Breast epithelium (tissue), 4 donors: ENCODE results near the gene BCAS3. TPM values are rescaled to one million over a fixed set of nuclear protein-coding genes. Genes with fewer than 3 reads are reported as not detected.

Source experiments
- DNase-seq, 2 donors: peaks; one replicate each; pipeline ENCODE4 v3.0.0-alpha.2; 2019; ENCODE audit warnings: low spot score in 2 of 2
- H3K27ac ChIP-seq, 2 donors: fragments of 200-600 bp; sonication (generic) in 1 of 2; one replicate each; pipeline ENCODE4 v1.5.1; 2016 to 2019; ENCODE audit warnings: mild to moderate bottlenecking in 1 of 2
- H3K27me3 ChIP-seq, 2 donors: fragments of 200-600 bp; sonication (generic) in 1 of 2; one replicate each; pipeline versions ENCODE4 v1.5.1 to v1.6.0; 2017 to 2019; ENCODE audit warnings: control low read depth in 1 of 2, mild to moderate bottlenecking in 1 of 2
- H3K36me3 ChIP-seq: fragments of 200-600 bp; one replicate; pipeline ENCODE4 v1.5.1; 2019
- H3K4me1 ChIP-seq, 2 donors: fragments of 200-600 bp; sonication (generic); one replicate each; pipeline ENCODE4 v1.5.1; 2016 to 2019; ENCODE audit warnings: control low read depth in 1 of 2
- H3K4me3 ChIP-seq, 3 donors: fragments of 200-600 bp; sonication (generic); 1 replicate in 2 of 3; 2 replicates in 1 of 3; pipeline ENCODE4 v1.5.1; 2016 to 2019; ENCODE audit warnings: mild to moderate bottlenecking in 3 of 3, moderate library complexity in 2 of 3
- H3K9me3 ChIP-seq, 2 donors: fragments of 200-600 bp; sonication (generic) in 1 of 2; one replicate each; pipeline ENCODE4 v1.5.1; 2016 to 2019; ENCODE audit warnings: control low read depth in 1 of 2
- POLR2A ChIP-seq: fragments of 450-650 bp; IDR thresholded peaks from one replicate; pipeline ENCODE4 v1.6.1; 2016; ENCODE audit warnings: antibody characterized with exemption, mild to moderate bottlenecking, moderate library complexity
- POLR2AphosphoS5 ChIP-seq, 3 donors: sonication (generic); formaldehyde crosslinking; IDR thresholded peaks; one replicate each; pipeline ENCODE4 v1.6.1; 2017; ENCODE audit warnings: antibody characterized with exemption in 3 of 3
- intact Hi-C: fragments of 100-400 bp; cut with DNase I; formaldehyde crosslinking; loops from one replicate; pipeline ENCODE4 v1.15.1; 2023; ENCODE audit warnings: low total_unique reads
- total RNA-seq, 3 donors: library from RNA; depleted of rRNA; stranded (reverse); fragments of >200 nt; gene quantifications; one replicate each; pipeline ENCODE4 v1.1.0, GENCODE V29; 2016
- TF ChIP-seq, protein P1 (sequence below), 3 donors: fragments of 450-650 bp; IDR thresholded peaks; one replicate each; pipeline ENCODE4 v1.5.1; 2016 to 2017; ENCODE audit warnings: antibody characterized with exemption in 3 of 3, mild to moderate bottlenecking in 3 of 3, moderate library complexity in 3 of 3

Gene BCAS3
- total RNA-seq, 3 donors from 2014 or later, result 30.8 to 47.9 (median 31.2) TPM

DNA sequence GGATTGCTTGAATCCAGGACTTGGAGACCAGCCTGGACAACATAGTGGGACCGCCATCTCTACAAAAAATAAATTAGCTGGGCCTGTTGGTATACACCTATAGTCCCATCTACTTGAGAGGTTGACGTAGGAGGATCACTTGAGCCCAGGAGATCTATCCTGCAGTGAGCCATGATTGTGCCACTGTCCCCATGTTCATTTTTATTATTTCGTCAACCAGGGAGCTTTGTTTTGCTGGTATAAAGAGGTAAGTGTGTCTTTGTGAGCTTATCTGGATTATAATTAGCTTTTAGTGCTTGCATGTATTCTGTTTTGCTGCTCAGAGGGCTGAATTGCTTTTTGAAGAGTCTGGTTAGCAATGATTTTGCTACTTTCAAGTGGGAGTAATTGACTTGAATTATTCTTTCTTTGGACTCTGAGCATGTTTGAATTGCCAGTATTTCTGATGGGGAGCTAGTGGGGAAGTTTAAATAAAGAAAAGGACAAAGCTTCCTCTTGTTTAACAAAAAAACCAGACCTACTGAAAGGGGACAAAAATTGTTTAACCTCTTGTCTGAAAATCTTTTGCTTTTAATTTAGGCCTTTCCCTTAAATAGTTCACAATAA, 31.6 kb upstream of the BCAS3 start:
- no peak for DNase-seq
- no peak for TF ChIP-seq POLR2AphosphoS5 (IDR thresholded peaks at IDR 0.05)
- TF ChIP-seq, protein P1, sequence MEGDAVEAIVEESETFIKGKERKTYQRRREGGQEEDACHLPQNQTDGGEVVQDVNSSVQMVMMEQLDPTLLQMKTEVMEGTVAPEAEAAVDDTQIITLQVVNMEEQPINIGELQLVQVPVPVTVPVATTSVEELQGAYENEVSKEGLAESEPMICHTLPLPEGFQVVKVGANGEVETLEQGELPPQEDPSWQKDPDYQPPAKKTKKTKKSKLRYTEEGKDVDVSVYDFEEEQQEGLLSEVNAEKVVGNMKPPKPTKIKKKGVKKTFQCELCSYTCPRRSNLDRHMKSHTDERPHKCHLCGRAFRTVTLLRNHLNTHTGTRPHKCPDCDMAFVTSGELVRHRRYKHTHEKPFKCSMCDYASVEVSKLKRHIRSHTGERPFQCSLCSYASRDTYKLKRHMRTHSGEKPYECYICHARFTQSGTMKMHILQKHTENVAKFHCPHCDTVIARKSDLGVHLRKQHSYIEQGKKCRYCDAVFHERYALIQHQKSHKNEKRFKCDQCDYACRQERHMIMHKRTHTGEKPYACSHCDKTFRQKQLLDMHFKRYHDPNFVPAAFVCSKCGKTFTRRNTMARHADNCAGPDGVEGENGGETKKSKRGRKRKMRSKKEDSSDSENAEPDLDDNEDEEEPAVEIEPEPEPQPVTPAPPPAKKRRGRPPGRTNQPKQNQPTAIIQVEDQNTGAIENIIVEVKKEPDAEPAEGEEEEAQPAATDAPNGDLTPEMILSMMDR (IDR thresholded peaks at IDR 0.05), result no peak
- TF ChIP-seq POLR2A, result no peak
- Histone ChIP-seq H3K4me3 (no peak overlapping the region), H3K9me3 (no peaks in the 10 kb centered on the region), H3K36me3 (no peaks in the 10 kb centered on the region), H3K27me3 (no peaks in the 10 kb centered on the region), H3K27ac (no peak overlapping the region), H3K4me1 (no peaks in the 10 kb centered on the region)
- intact Hi-C loops, result no loop called here

DNA sequence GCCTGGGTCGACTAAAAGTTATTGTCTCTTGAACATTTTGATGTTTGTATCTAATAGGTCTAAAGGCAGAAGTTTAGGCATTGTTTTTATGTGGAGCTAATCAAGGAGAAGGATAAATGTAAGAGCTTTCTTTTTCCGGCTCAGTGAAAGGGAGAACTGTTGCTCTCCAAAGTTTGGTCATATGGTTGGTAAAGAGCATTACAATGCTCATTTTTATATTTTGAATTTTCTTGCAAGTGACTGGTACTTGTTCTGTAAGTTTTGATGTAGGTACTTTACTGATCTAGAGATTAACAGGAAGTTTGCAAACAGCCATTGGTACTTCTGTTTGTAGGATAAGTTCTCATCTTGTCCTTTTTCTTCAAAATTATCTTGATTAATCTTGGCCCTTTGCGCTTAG, 30.9 kb upstream of the BCAS3 start:
- Histone ChIP-seq H3K27ac (no peak overlapping the region), H3K36me3 (no peaks in the 10 kb centered on the region), H3K9me3 (no peaks in the 10 kb centered on the region), H3K4me1 (no peaks in the 10 kb centered on the region), H3K27me3 (no peaks in the 10 kb centered on the region), H3K4me3 (no peak overlapping the region)
- no peak for TF ChIP-seq POLR2A
- TF ChIP-seq, protein P1 (IDR thresholded peaks at IDR 0.05), result no peak
- no peak for TF ChIP-seq POLR2AphosphoS5 (IDR thresholded peaks at IDR 0.05)
- intact Hi-C loops, result no loop called here
- DNase-seq, result no peak

DNA sequence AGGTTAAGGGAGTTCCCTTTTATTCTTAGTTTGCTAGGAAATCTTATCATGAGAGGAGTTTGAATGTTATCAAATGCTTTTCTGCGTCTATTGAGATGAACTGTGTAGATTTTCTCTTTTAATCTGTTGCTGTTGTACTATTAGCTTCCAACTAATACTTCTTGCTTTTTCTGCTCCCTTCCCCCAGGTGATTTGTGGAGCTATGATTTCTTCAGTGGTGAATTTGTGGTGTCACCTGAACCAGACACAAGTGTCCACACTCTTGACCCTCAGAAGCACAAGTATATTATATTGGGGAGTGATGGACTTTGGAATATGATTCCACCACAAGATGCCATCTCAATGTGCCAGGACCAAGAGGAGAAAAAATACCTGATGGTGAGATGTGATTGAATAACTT, 29.9 kb upstream of the BCAS3 start:
- Histone ChIP-seq H3K27ac (no peak overlapping the region), H3K27me3 (no peaks in the 10 kb centered on the region), H3K9me3 (no peaks in the 10 kb centered on the region), H3K4me3 (no peak overlapping the region), H3K36me3 (no peaks in the 10 kb centered on the region), H3K4me1 (no peaks in the 10 kb centered on the region)
- DNase-seq, result no peak
- intact Hi-C loops, result no loop called here
- no peak for TF ChIP-seq POLR2A
- TF ChIP-seq POLR2AphosphoS5 (IDR thresholded peaks at IDR 0.05), result no peak

DNA sequence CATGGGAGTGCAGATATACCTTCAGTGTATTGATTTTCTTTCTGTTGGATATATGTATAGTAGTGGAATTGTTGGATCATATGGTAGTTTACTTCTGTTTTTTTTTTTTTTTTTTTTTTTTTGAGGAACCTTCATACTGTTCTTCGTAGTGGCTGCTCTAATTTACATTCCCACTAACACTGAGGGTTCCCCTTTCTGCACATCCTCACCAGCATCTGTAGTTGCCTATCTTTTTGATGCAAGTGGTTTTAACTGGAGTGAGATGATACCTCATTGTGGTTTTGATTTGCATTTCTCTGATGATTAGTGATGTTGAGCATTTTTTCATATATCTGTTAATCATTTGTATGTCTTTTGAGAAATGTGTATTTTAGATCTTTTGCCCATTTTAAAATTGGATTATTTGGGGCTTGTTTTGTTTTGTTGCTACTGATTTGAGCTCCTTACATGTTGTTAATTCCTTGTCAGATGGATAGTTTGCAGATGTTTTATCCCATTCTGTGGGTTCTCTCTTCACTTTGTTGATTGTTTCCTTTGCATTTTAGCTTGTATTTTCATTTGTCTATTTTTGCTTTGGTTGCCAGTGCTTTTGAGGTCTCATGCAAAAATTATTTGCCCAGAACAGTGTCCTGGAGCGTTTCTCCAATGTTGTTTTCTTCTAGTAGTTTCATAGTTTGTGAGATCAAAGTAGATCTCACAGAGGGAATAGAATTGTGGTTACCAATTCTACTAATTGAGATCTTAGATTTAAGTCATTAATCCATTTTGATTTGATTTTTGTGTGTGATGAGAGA, 25.0 kb upstream of the BCAS3 start:
- Histone ChIP-seq H3K27ac (no peak overlapping the region), H3K27me3 (no peaks in the 10 kb centered on the region), H3K9me3 (no peaks in the 10 kb centered on the region), H3K36me3 (no peaks in the 10 kb centered on the region), H3K4me1 (no peaks in the 10 kb centered on the region), H3K4me3 (no peak overlapping the region)
- no peak for DNase-seq
- TF ChIP-seq POLR2AphosphoS5 (IDR thresholded peaks at IDR 0.05) (no peak), POLR2A (no peak)
- TF ChIP-seq, protein P1 (IDR thresholded peaks at IDR 0.05), result no peak
- intact Hi-C loops, result no loop called here

DNA sequence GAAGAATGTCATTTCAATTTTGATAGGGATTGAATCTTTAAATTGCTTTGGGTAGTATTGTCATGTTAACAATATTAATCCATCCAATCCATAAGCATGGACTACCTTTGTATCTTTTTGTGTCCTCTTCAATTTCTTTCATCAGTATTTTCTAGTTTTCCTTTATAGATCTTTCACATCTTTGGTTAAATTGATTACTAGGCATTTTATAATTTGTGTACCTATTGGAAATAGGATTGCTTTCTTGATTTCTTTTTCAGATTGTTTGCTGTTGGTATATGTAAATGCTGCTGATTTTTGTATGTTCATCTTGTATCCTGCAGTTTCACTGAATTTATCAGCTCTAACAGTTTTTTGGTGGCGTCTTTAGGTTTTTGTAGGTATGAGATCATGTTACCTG, 24.1 kb upstream of the BCAS3 start:
- intact Hi-C loops, result no loop called here
- no peaks in the 10 kb centered on the region for H3K27me3 ChIP-seq
- no peaks in the 10 kb centered on the region for H3K9me3 ChIP-seq
- H3K4me3 ChIP-seq, result no peak overlapping the region
- TF ChIP-seq, protein P1 (IDR thresholded peaks at IDR 0.05), result no peak
- TF ChIP-seq POLR2A, result no peak
- TF ChIP-seq POLR2AphosphoS5 (IDR thresholded peaks at IDR 0.05), result no peak
- no peaks in the 10 kb centered on the region for H3K36me3 ChIP-seq
- H3K27ac ChIP-seq, result no peak overlapping the region
- no peaks in the 10 kb centered on the region for H3K4me1 ChIP-seq
- no peak for DNase-seq
